Glutamatergic neuron (in vitro differentiated cells): ENCODE results near the gene RSPRY1. TPM values are rescaled to one million over a fixed set of nuclear protein-coding genes. Genes with fewer than 3 reads are reported as not detected.

Experiments used
- DNase-seq: peaks from one replicate; pipeline ENCODE4 v3.0.0; 2022
- H3K27ac Mint-ChIP-seq: one replicate; pipeline ENCODE4 v1.8.0; 2020; ENCODE audit warnings: mild to moderate bottlenecking, mixed read lengths, inconsistent platforms; ENCODE audit not compliant: unreplicated experiment
- H3K27me3 Mint-ChIP-seq: one replicate; pipeline ENCODE4 v1.8.0; 2020; ENCODE audit warnings: mild to moderate bottlenecking, moderate library complexity, mixed read lengths, inconsistent platforms; ENCODE audit not compliant: unreplicated experiment
- H3K36me3 Mint-ChIP-seq: one replicate; pipeline ENCODE4 v1.8.0; 2020; ENCODE audit warnings: mild to moderate bottlenecking, mixed read lengths, inconsistent platforms; ENCODE audit not compliant: unreplicated experiment
- H3K4me1 Mint-ChIP-seq: one replicate; pipeline ENCODE4 v1.8.0; 2020; ENCODE audit warnings: mild to moderate bottlenecking, low read depth, mixed read lengths, inconsistent platforms; ENCODE audit not compliant: unreplicated experiment
- H3K4me3 Mint-ChIP-seq: one replicate; pipeline ENCODE4 v1.8.0; 2020; ENCODE audit warnings: mild to moderate bottlenecking, mixed read lengths, inconsistent platforms; ENCODE audit not compliant: unreplicated experiment
- H3K9me3 Mint-ChIP-seq: one replicate; pipeline ENCODE4 v1.8.0; 2020; ENCODE audit warnings: mild to moderate bottlenecking, moderate library complexity, mixed read lengths, inconsistent platforms; ENCODE audit not compliant: unreplicated experiment
- CTCF ChIP-seq: fragments of 200-600 bp; sonication (generic); IDR thresholded peaks from one replicate; pipeline ENCODE4 v1.5.0; 2021; ENCODE audit not compliant: partially characterized antibody, unreplicated experiment
- total RNA-seq: library from RNA; stranded (reverse); fragmentation: NEBNext Ultra II Directional; extraction: Animal tissue kit (Norgen Biotek cat#: 25700); gene quantifications from one replicate; pipeline ENCODE4 v1.2.1, GENCODE V29; 2021; ENCODE audit not compliant: unreplicated experiment

Gene RSPRY1
- total RNA-seq, 1 donor from 2014 or later: 70.0 TPM

- Mint-ChIP-seq H3K27ac (no peak overlapping the region), H3K9me3 (no peaks in the 10 kb centered on the region), H3K4me1 (no peaks in the 10 kb centered on the region), H3K4me3 (no peak overlapping the region), H3K36me3 (peaks cover 5% of the 10 kb centered on the region), H3K27me3 (peaks cover 6% of the 10 kb centered on the region)
- no peak for DNase-seq
- TF ChIP-seq CTCF: no peak
These were observed 52.6 kb downstream of the RSPRY1 start for GRCh38 chr16:57238682-57239081.

GRCh38 chr16:57239107-57239506, 53.0 kb downstream of the RSPRY1 start:
- H3K27me3 Mint-ChIP-seq: peaks cover 5% of the 10 kb centered on the region
- TF ChIP-seq CTCF: no peak
- DNase-seq: no peak
- peaks cover 5% of the 10 kb centered on the region for H3K36me3 Mint-ChIP-seq
- H3K4me1 Mint-ChIP-seq: no peaks in the 10 kb centered on the region
- H3K9me3 Mint-ChIP-seq: no peaks in the 10 kb centered on the region
- H3K27ac Mint-ChIP-seq: no peak overlapping the region
- no peak overlapping the region for H3K4me3 Mint-ChIP-seq

- Mint-ChIP-seq H3K4me1 (peaks cover 1% of the 10 kb centered on the region), H3K36me3 (peaks cover 5% of the 10 kb centered on the region), H3K4me3 (no peak overlapping the region), H3K27me3 (peaks cover 5% of the 10 kb centered on the region), H3K27ac (no peak overlapping the region), H3K9me3 (peaks cover 2% of the 10 kb centered on the region)
- no peak for DNase-seq
- TF ChIP-seq CTCF: no peak
These were observed 54.7 kb downstream of the RSPRY1 start for GRCh38 chr16:57240851-57241250.

- H3K9me3 Mint-ChIP-seq: peaks cover 2% of the 10 kb centered on the region
- H3K4me3 Mint-ChIP-seq: no peak overlapping the region
- H3K27ac Mint-ChIP-seq: no peak overlapping the region
- no peak for TF ChIP-seq CTCF
- H3K27me3 Mint-ChIP-seq: peaks cover 5% of the 10 kb centered on the region
- H3K36me3 Mint-ChIP-seq: no peaks in the 10 kb centered on the region
- H3K4me1 Mint-ChIP-seq: peaks cover 5% of the 10 kb centered on the region
- no peak for DNase-seq
These were observed 56.5 kb downstream of the RSPRY1 start for GRCh38 chr16:57242650-57243049.

DNA sequence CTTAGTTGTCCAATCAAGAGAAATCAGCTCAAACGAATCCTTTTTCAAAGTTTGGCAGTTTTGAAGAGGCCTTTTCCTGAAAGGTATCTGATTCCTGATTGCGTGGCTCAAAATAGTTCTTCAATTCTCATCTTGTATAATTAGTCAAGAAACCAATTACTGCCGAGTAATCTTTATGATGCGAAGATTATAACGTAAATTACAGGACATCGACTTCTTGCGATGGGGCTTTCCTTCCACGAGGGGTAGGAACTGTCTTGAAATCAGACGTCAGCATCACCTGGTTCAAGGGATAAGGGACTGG, 58.3 kb downstream of the RSPRY1 start:
- H3K27ac Mint-ChIP-seq: peak overlapping the region; percentile 94
- no peak for TF ChIP-seq CTCF
- H3K4me1 Mint-ChIP-seq: peaks cover 5% of the 10 kb centered on the region
- DNase-seq: no peak
- no peaks in the 10 kb centered on the region for H3K36me3 Mint-ChIP-seq
- H3K9me3 Mint-ChIP-seq: peaks cover 2% of the 10 kb centered on the region
- peaks cover 5% of the 10 kb centered on the region for H3K27me3 Mint-ChIP-seq
- H3K4me3 Mint-ChIP-seq: peak overlapping the region; percentile 95
